Measurements from ENCODE around the gene SLC6A19.

- TF ChIP-seq IKZF4 (CRISPR knock-in tag; IDR thresholded peaks at IDR 0.05; ENCODE audit: borderline replicate concordance, low read depth, not compliant biosample characterization), result no peak
- no peak for TF ChIP-seq CTCF (CRISPR knock-in tag; IDR thresholded peaks at IDR 0.05)
- no peak for TF ChIP-seq FOXM1 (CRISPR knock-in tag; IDR thresholded peaks at IDR 0.05)
- TF ChIP-seq RBM39 (IDR thresholded peaks at IDR 0.05; ENCODE audit: low read depth, low read length, poor library complexity, severe bottlenecking), result no peak
- no peak for TF ChIP-seq POGK (CRISPR knock-in tag; conservative IDR thresholded peaks at IDR 0.05)
- no peak for TF ChIP-seq MLLT10 (CRISPR knock-in tag; IDR thresholded peaks at IDR 0.05)
- no peak for TF ChIP-seq HMG20B (CRISPR knock-in tag; conservative IDR thresholded peaks at IDR 0.05)
- TF ChIP-seq TRIM24 (CRISPR knock-in tag; IDR thresholded peaks at IDR 0.05), result no peak
- TF ChIP-seq ZNF350 (CRISPR knock-in tag; IDR thresholded peaks at IDR 0.05; ENCODE audit: borderline replicate concordance, low read depth), result no peak
- no peak for TF ChIP-seq FOXK2 (IDR thresholded peaks at IDR 0.05)
- TF ChIP-seq SIN3A (IDR thresholded peaks at IDR 0.05; ENCODE audit: borderline replicate concordance, low read depth, low read length), result no peak
These were observed 1.4 kb downstream of the SLC6A19 start for GRCh38 chr5:1202798-1203185.

Data from HepG2 (cell line).